Measurements from ENCODE around the gene FAM83G.
A peak's percentile ranks its signal among the peaks of the same experiment; 100 is the strongest.
"Not testable (repeated sequence)": the region's sequence is repeated elsewhere in the genome, so short reads cannot be mapped to it uniquely, and the experiment has no call there.

FAM83G gene

GRCh38 chr17:19004421-19005136 lies at the start of gene FAM83G:
Gene FAM83G (minus strand): TSS chr17:19004764. CDS start chr17:19004041, 723 bp downstream.
- peak; percentile 82 to 84 for DNase-seq

GRCh38 chr17:19048826-19049225 lies 44.3 kb upstream of the FAM83G start:
- not testable (repeated sequence) for DNase-seq

- not testable (repeated sequence) for DNase-seq
Observed at GRCh38 chr17:19047510-19047909, 42.9 kb upstream of the FAM83G start.

GRCh38 chr17:19046782-19047375 lies 42.3 kb upstream of the FAM83G start, which contains the start of gene GRAP:
Gene GRAP (minus strand): TSS chr17:19046957. CDS start chr17:19046926, 31 bp downstream.
- not testable (repeated sequence) for DNase-seq

- DNase-seq, result not testable (repeated sequence)
Observed at GRCh38 chr17:19044643-19045042, 40.1 kb upstream of the FAM83G start.

GRCh38 chr17:19043032-19043431 lies 38.5 kb upstream of the FAM83G start:
- DNase-seq, result not testable (repeated sequence)

- DNase-seq, result not testable (repeated sequence)
Observed at GRCh38 chr17:19042369-19042768, 37.8 kb upstream of the FAM83G start.

- DNase-seq, result not testable (repeated sequence)
Observed at GRCh38 chr17:19041871-19042270, 37.3 kb upstream of the FAM83G start.

GRCh38 chr17:19040350-19040749 lies 35.8 kb upstream of the FAM83G start:
- not testable (repeated sequence) for DNase-seq

- not testable (repeated sequence) for DNase-seq
Observed at GRCh38 chr17:19038730-19039129, 34.2 kb upstream of the FAM83G start.

GRCh38 chr17:19038007-19038406 lies 33.4 kb upstream of the FAM83G start:
- not testable (repeated sequence) for DNase-seq

GRCh38 chr17:19037547-19037946 lies 33.0 kb upstream of the FAM83G start:
- DNase-seq, result not testable (repeated sequence)

- DNase-seq, result not testable (repeated sequence)
Observed at GRCh38 chr17:19036186-19036585, 31.6 kb upstream of the FAM83G start.

- not testable (repeated sequence) for DNase-seq
Observed at GRCh38 chr17:19032377-19032988, 27.9 kb upstream of the FAM83G start.

- peak; percentile 41 to 59 for DNase-seq
Observed at GRCh38 chr17:19031729-19032128, 27.2 kb upstream of the FAM83G start.

GRCh38 chr17:19030771-19031449 lies 26.3 kb upstream of the FAM83G start:
- DNase-seq, result not testable (repeated sequence)

GRCh38 chr17:19029740-19030139 lies 25.2 kb upstream of the FAM83G start:
- DNase-seq, result not testable (repeated sequence)

GRCh38 chr17:19028671-19029070 lies 24.1 kb upstream of the FAM83G start:
- DNase-seq, result not testable (repeated sequence)

- DNase-seq, result no peak
Observed at GRCh38 chr17:19024101-19025078, 19.8 kb upstream of the FAM83G start.

- DNase-seq, result no peak
Observed at GRCh38 chr17:19023209-19023999, 18.8 kb upstream of the FAM83G start.

GRCh38 chr17:19022747-19023146 lies 18.2 kb upstream of the FAM83G start:
- DNase-seq, result no peak

All from stimulated activated CD4-positive, alpha-beta T cell treated with anti-CD3 and anti-CD28 coated beads, Interleukin-2, amount 100 ng/mL, for 48 hours (primary cell).